ENCODE results near the gene GRID1.
"Not testable (repeated sequence)": the region's sequence is repeated elsewhere in the genome, so short reads cannot be mapped to it uniquely, and the experiment has no call there.

Gene GRID1

GRCh38 chr10:86111902-86112545 is 254.6 kb downstream of the GRID1 start:
- Histone ChIP-seq H3K27me3 (ENCODE audit: insufficient read depth, insufficient read length) (no peaks in the 10 kb centered on the region), H3K36me3 (ENCODE audit: insufficient read depth, insufficient read length, low read length) (no peaks in the 10 kb centered on the region), H3K9ac (ENCODE audit: insufficient read length, low read depth) (no peak overlapping the region), H3K4me1 (ENCODE audit: insufficient read depth, insufficient read length) (no peaks in the 10 kb centered on the region), H3K4me3 (ENCODE audit: insufficient read length, low read depth) (no peak overlapping the region), H3K9me3 (ENCODE audit: insufficient read depth, low read length) (no peaks in the 10 kb centered on the region)
- TF ChIP-seq ZNF274 (IDR thresholded peaks at IDR 0.05; ENCODE audit: low read depth, low read length) = no peak
- no peak for TF ChIP-seq SUZ12 (IDR thresholded peaks at IDR 0.05; ENCODE audit: extremely low read depth, insufficient read depth, insufficient read length)
- TF ChIP-seq YY1 (IDR thresholded peaks at IDR 0.05; ENCODE audit: insufficient read depth, insufficient read length) = no peak
- no peak for DNase-seq (ENCODE audit: low read depth, low spot score)

- Histone ChIP-seq H3K4me1 (ENCODE audit: insufficient read depth, insufficient read length) (no peaks in the 10 kb centered on the region), H3K9me3 (ENCODE audit: insufficient read depth, low read length) (no peaks in the 10 kb centered on the region), H3K36me3 (ENCODE audit: insufficient read depth, insufficient read length, low read length) (no peaks in the 10 kb centered on the region), H3K9ac (ENCODE audit: insufficient read length, low read depth) (no peak overlapping the region), H3K4me3 (ENCODE audit: insufficient read length, low read depth) (no peak overlapping the region), H3K27me3 (ENCODE audit: insufficient read depth, insufficient read length) (no peaks in the 10 kb centered on the region)
- TF ChIP-seq YY1 (IDR thresholded peaks at IDR 0.05; ENCODE audit: insufficient read depth, insufficient read length) = no peak
- DNase-seq (ENCODE audit: low read depth, low spot score) = no peak
These were observed 256.3 kb downstream of the GRID1 start for GRCh38 chr10:86110156-86110786.

DNA sequence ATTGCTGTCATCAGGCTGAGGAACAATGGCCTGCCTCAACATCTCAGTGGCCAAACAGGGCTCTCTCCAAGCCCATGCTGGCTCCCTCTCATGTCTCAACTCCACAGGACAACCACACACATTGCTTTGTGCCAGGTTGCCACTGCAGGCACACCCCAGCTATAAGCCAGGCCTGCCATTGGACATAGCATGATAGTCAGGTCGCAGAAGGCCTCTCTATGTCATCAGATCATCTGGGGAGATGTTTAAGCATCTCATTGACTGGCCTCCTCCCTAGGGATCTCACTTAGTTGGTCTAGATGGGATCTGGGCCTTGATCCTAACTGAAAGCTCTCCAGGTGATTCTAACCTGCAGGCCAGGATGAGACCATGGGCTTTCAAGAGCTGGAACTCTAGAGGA is 257.2 kb downstream of the GRID1 start:
- Histone ChIP-seq H3K4me1 (ENCODE audit: insufficient read depth, insufficient read length) (no peaks in the 10 kb centered on the region), H3K27me3 (ENCODE audit: insufficient read depth, insufficient read length) (no peaks in the 10 kb centered on the region), H3K36me3 (ENCODE audit: insufficient read depth, insufficient read length, low read length) (no peaks in the 10 kb centered on the region), H3K9me3 (ENCODE audit: insufficient read depth, low read length) (no peaks in the 10 kb centered on the region), H3K9ac (ENCODE audit: insufficient read length, low read depth) (no peak overlapping the region), H3K4me3 (ENCODE audit: insufficient read length, low read depth) (no peak overlapping the region)
- TF ChIP-seq SUZ12 (IDR thresholded peaks at IDR 0.05; ENCODE audit: extremely low read depth, insufficient read depth, insufficient read length) = no peak
- no peak for TF ChIP-seq YY1 (IDR thresholded peaks at IDR 0.05; ENCODE audit: insufficient read depth, insufficient read length)
- TF ChIP-seq ZNF274 (IDR thresholded peaks at IDR 0.05; ENCODE audit: low read depth, low read length) = no peak
- no peak for DNase-seq (ENCODE audit: low read depth, low spot score)

- H3K36me3 ChIP-seq (ENCODE audit: insufficient read depth, insufficient read length, low read length) = no peaks in the 10 kb centered on the region
- no peaks in the 10 kb centered on the region for H3K4me1 ChIP-seq (ENCODE audit: insufficient read depth, insufficient read length)
- H3K9ac ChIP-seq (ENCODE audit: insufficient read length, low read depth) = no peak overlapping the region
- H3K9me3 ChIP-seq (ENCODE audit: insufficient read depth, low read length) = no peaks in the 10 kb centered on the region
- no peak overlapping the region for H3K4me3 ChIP-seq (ENCODE audit: insufficient read length, low read depth)
- TF ChIP-seq ZNF274 (IDR thresholded peaks at IDR 0.05; ENCODE audit: low read depth, low read length) (no peak), YY1 (IDR thresholded peaks at IDR 0.05; ENCODE audit: insufficient read depth, insufficient read length) (no peak)
- no peak for DNase-seq (ENCODE audit: low read depth, low spot score)
- H3K27me3 ChIP-seq (ENCODE audit: insufficient read depth, insufficient read length) = no peaks in the 10 kb centered on the region
These were observed 257.9 kb downstream of the GRID1 start for GRCh38 chr10:86108696-86109095.

GRCh38 chr10:86107611-86108310 is 258.8 kb downstream of the GRID1 start:
- DNase-seq (ENCODE audit: low read depth, low spot score); H3K4me1 ChIP-seq (ENCODE audit: insufficient read depth, insufficient read length); H3K9me3 ChIP-seq (ENCODE audit: insufficient read depth, low read length); H3K27me3 ChIP-seq (ENCODE audit: insufficient read depth, insufficient read length); H3K36me3 ChIP-seq (ENCODE audit: insufficient read depth, insufficient read length, low read length); H3K9ac ChIP-seq (ENCODE audit: insufficient read length, low read depth); H3K4me3 ChIP-seq (ENCODE audit: insufficient read length, low read depth): not testable (repeated sequence)

- no peak for DNase-seq (ENCODE audit: low read depth, low spot score)
- H3K36me3 ChIP-seq (ENCODE audit: insufficient read depth, insufficient read length, low read length) = no peaks in the 10 kb centered on the region
These were observed 259.5 kb downstream of the GRID1 start for GRCh38 chr10:86107131-86107530.

DNA sequence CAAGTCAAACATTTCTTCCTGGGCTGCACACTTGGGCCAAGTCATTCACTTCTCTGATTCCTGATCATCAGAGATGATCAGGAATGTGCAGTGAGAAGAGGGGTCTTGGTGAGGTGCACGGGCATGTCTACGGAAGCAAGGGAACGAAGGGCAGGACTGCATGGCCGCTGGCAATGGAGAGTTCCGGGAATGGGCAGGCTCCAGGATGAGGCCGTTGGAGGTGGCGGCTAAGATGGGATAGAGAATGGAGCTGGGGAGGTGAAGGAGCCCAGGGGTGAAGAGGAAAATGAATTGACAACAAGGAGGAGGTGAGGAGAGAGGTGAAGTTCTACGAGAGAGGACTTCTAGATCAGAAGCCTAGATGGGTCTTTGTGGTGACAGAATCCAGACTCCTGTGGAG is 260.0 kb downstream of the GRID1 start:
- H3K4me1 ChIP-seq (ENCODE audit: insufficient read depth, insufficient read length) = no peaks in the 10 kb centered on the region
- no peaks in the 10 kb centered on the region for H3K27me3 ChIP-seq (ENCODE audit: insufficient read depth, insufficient read length)
- H3K36me3 ChIP-seq (ENCODE audit: insufficient read depth, insufficient read length, low read length) = no peaks in the 10 kb centered on the region
- no peak overlapping the region for H3K4me3 ChIP-seq (ENCODE audit: insufficient read length, low read depth)
- no peak overlapping the region for H3K9ac ChIP-seq (ENCODE audit: insufficient read length, low read depth)
- no peak for DNase-seq (ENCODE audit: low read depth, low spot score)
- no peak for TF ChIP-seq SUZ12 (IDR thresholded peaks at IDR 0.05; ENCODE audit: extremely low read depth, insufficient read depth, insufficient read length)
- TF ChIP-seq ZNF274 (IDR thresholded peaks at IDR 0.05; ENCODE audit: low read depth, low read length) = no peak
- no peak for TF ChIP-seq YY1 (IDR thresholded peaks at IDR 0.05; ENCODE audit: insufficient read depth, insufficient read length)
- no peaks in the 10 kb centered on the region for H3K9me3 ChIP-seq (ENCODE audit: insufficient read depth, low read length)

More at GRCh38 chr10:86107131-86107530, 259.5 kb downstream of the GRID1 start:
- Histone ChIP-seq H3K27me3 (ENCODE audit: insufficient read depth, insufficient read length) (no peaks in the 10 kb centered on the region), H3K9ac (ENCODE audit: insufficient read length, low read depth) (no peak overlapping the region), H3K4me3 (ENCODE audit: insufficient read length, low read depth) (no peak overlapping the region), H3K4me1 (ENCODE audit: insufficient read depth, insufficient read length) (no peaks in the 10 kb centered on the region), H3K9me3 (ENCODE audit: insufficient read depth, low read length) (no peaks in the 10 kb centered on the region)
- TF ChIP-seq SUZ12 (IDR thresholded peaks at IDR 0.05; ENCODE audit: extremely low read depth, insufficient read depth, insufficient read length) (no peak), ZNF274 (IDR thresholded peaks at IDR 0.05; ENCODE audit: low read depth, low read length) (no peak), YY1 (IDR thresholded peaks at IDR 0.05; ENCODE audit: insufficient read depth, insufficient read length) (no peak)
